Measurements from ENCODE around the gene QPRT.
"Not testable (repeated sequence)": the region's sequence is repeated elsewhere in the genome, so short reads cannot be mapped to it uniquely, and the experiment has no call there.

DNA sequence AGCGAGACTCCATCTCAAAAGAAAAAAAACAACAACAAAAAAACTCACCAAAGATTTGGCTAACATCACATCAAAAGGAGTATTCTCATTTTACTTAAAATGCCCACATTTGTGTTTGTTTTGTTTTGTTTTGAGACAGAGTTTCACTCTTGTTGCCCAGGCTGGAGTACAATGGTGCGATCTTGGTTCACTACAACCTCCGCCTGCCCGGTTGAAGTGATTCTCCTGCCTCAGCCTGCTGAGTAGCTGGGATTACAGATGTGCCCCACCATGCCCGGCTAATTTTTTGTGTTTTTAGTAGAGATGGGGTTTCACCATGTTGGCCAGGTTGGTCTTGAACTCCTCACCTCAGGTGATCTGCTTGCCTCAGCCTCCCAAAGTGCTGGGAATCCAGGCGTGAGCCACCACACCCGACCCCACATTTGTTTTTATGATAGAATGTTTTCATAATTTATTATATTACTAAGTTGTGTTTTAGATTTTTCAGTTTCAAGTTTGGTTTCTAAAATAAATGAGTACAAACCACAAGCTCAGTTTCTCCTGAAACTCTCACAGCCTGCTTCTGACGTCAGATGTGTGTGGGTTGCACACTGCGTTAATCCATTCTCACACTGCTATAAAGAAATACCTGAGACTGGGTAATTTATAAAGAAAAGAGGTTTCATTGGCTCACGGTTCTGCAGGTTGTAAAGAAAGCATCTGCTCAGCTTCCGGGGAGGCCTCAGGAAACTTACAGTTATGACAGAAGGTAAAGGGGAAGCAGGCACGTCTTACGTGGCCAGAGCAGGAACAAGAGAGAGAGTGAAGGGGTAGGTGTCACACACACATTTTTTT lies 53.0 kb downstream of the QPRT start:
- TF ChIP-seq, protein P1, sequence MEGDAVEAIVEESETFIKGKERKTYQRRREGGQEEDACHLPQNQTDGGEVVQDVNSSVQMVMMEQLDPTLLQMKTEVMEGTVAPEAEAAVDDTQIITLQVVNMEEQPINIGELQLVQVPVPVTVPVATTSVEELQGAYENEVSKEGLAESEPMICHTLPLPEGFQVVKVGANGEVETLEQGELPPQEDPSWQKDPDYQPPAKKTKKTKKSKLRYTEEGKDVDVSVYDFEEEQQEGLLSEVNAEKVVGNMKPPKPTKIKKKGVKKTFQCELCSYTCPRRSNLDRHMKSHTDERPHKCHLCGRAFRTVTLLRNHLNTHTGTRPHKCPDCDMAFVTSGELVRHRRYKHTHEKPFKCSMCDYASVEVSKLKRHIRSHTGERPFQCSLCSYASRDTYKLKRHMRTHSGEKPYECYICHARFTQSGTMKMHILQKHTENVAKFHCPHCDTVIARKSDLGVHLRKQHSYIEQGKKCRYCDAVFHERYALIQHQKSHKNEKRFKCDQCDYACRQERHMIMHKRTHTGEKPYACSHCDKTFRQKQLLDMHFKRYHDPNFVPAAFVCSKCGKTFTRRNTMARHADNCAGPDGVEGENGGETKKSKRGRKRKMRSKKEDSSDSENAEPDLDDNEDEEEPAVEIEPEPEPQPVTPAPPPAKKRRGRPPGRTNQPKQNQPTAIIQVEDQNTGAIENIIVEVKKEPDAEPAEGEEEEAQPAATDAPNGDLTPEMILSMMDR (IDR thresholded peaks at IDR 0.05) = not testable (repeated sequence)
- not testable (repeated sequence) for TF ChIP-seq POLR2A (IDR thresholded peaks at IDR 0.05)

Measured in uterus (tissue), 2 donors.